ENCODE measurements around the gene ZMIZ2.

- TF ChIP-seq CTCF (IDR thresholded peaks at IDR 0.05; ENCODE audit: low read depth, low read length): no peak
- no peak for TF ChIP-seq EZH2phosphoT487 (IDR thresholded peaks at IDR 0.05; ENCODE audit: low read depth)
Measured at GRCh38 chr7:44750921-44751571, 2.4 kb downstream of the ZMIZ2 start.

Measured in OCI-LY3 (cell line).